Cardiac fibroblast (primary cell): ENCODE results near the gene FGFR4.

ENCODE experiments used
- DNase-seq, 2 donors: peaks; one replicate each; pipeline versions ENCODE4 v3.0.0 to v3.0.0-alpha.2; 2010; ENCODE audit warnings: low read depth in 2 of 2
- H3K4me3 ChIP-seq, 2 donors: replicated peaks in 1 of 2; 1 replicate in 1 of 2; 2 replicates in 1 of 2; pipeline ENCODE4 v1.5.1; 2011; ENCODE audit warnings: low read depth in 2 of 2, low read length in 2 of 2, mild to moderate bottlenecking in 2 of 2, moderate library complexity in 1 of 2
- CTCF ChIP-seq: IDR thresholded peaks from one replicate; pipeline ENCODE4 v1.5.1; 2011; ENCODE audit warnings: low read depth, mild to moderate bottlenecking, low read length, inconsistent platforms

The FGFR4 gene

GRCh38 chr5:177098470-177099141 lies 11.9 kb downstream of the FGFR4 start:
- no peak for TF ChIP-seq CTCF
- H3K4me3 ChIP-seq, result no peak overlapping the region
- DNase-seq, result peak in 1 of 2 donors; percentile 39

- no peak overlapping the region for H3K4me3 ChIP-seq
Measured at GRCh38 chr5:177099422-177100093, 12.8 kb downstream of the FGFR4 start.

GRCh38 chr5:177100714-177101121 lies 14.0 kb downstream of the FGFR4 start:
- TF ChIP-seq CTCF, result no peak
- no peak overlapping the region for H3K4me3 ChIP-seq
- no peak for DNase-seq

More at GRCh38 chr5:177099422-177100093, 12.8 kb downstream of the FGFR4 start:
- no peak for TF ChIP-seq CTCF
- DNase-seq, result no peak

- TF ChIP-seq CTCF, result no peak
Measured at GRCh38 chr5:177103523-177104253, 17.0 kb downstream of the FGFR4 start.

GRCh38 chr5:177105691-177106476 lies 19.2 kb downstream of the FGFR4 start:
- TF ChIP-seq CTCF, result no peak
- no peak overlapping the region for H3K4me3 ChIP-seq
- no peak for DNase-seq

More at GRCh38 chr5:177103523-177104253, 17.0 kb downstream of the FGFR4 start:
- H3K4me3 ChIP-seq, result no peak overlapping the region
- DNase-seq, result peak in 1 of 2 donors; percentile 44

GRCh38 chr5:177107159-177107558 lies 20.4 kb downstream of the FGFR4 start:
- TF ChIP-seq CTCF, result no peak
- no peak overlapping the region for H3K4me3 ChIP-seq
- DNase-seq, result no peak
